Mucosa of descending colon (tissue), 3 donors: Measurements from ENCODE around the gene GFI1B. TPM values are rescaled to one million over a fixed set of nuclear protein-coding genes. Genes with fewer than 3 reads are reported as not detected.
"Not testable (repeated sequence)": the region's sequence is repeated elsewhere in the genome, so short reads cannot be mapped to it uniquely, and the experiment has no call there.

Source experiments
- ATAC-seq: fragments of 200-7000 bp; cut with Tn5 transposase; one replicate; pipeline ENCODE4 v1.9.1; 2020; ENCODE audit warnings: mild to moderate bottlenecking, moderate library complexity
- DNase-seq, 3 donors: peaks; one replicate each; pipeline ENCODE4 v3.0.0-alpha.2; 2020
- H3K36me3 ChIP-seq: fragments of 200-600 bp; one replicate; pipeline ENCODE4 v1.8.0; 2021; ENCODE audit warnings: low read depth, mild to moderate bottlenecking
- H3K4me1 ChIP-seq: fragments of 200-600 bp; one replicate; pipeline ENCODE4 v1.8.0; 2021; ENCODE audit warnings: low read depth, mild to moderate bottlenecking
- H3K4me3 ChIP-seq: fragments of 200-600 bp; one replicate; pipeline ENCODE4 v1.8.0; 2021; ENCODE audit warnings: mild to moderate bottlenecking
- H3K9me3 ChIP-seq: fragments of 200-600 bp; one replicate; pipeline ENCODE4 v1.8.0; 2021; ENCODE audit warnings: mild to moderate bottlenecking
- CTCF ChIP-seq: fragments of 200-600 bp; IDR thresholded peaks from one replicate; pipeline ENCODE4 v1.8.0; 2022; ENCODE audit warnings: antibody characterized with exemption, mild to moderate bottlenecking
- intact Hi-C, 2 donors: fragments of 100-400 bp; cut with DNase I in 1 of 2; cut with micrococcal nuclease in 1 of 2; formaldehyde crosslinking; loops; one replicate each; pipeline versions ENCODE4 v1.11.0 to v1.11.1; 2022; cut with DNase I, micrococcal nuclease
- microRNA-seq: library from miRNA; unstranded; fragments of <30 nt; microRNA quantifications from one replicate; pipeline ENCODE4, GENCODE V29; 2019
- total RNA-seq, 3 donors: library from RNA; stranded (reverse); fragmentation: NEBNext Ultra II Directional in 2 of 3; extraction: Animal tissue kit (Norgen Biotek cat#: 25700) in 2 of 3; gene quantifications; one replicate each; pipeline versions ENCODE4 v1.2.1 to v1.2.4, GENCODE V29; 2021 to 2023
- donor health status: DM: no; HTN: no; CAD: no; lungs with moderate emphysema.
- donor health status: DM: no; HTN: no; CAD: no.
- donor health status: DM: no; HTN: yes; CAD: no.

GFI1B gene
- total RNA-seq, 3 donors from 2014 or later = 1.4 to 2.6 (median 1.5) TPM

- intact Hi-C loops = loop anchor here in 1 of 2 donors (10.0 kb wide), 1 partner anchor 113 kb away; no protein-coding TSS in a partner anchor
- no peak for DNase-seq
- H3K9me3 ChIP-seq = no peaks in the 10 kb centered on the region
- TF ChIP-seq CTCF = no peak
- no peak overlapping the region for H3K4me3 ChIP-seq
- H3K36me3 ChIP-seq = no peaks in the 10 kb centered on the region
- H3K4me1 ChIP-seq = peaks cover 27% of the 10 kb centered on the region
- ATAC-seq = no peak
These were observed 53.7 kb downstream of the GFI1B start for GRCh38 chr9:133032171-133032570.

- Histone ChIP-seq H3K9me3 (no peaks in the 10 kb centered on the region), H3K36me3 (no peaks in the 10 kb centered on the region), H3K4me1 (peaks cover 16% of the 10 kb centered on the region), H3K4me3 (no peak overlapping the region)
- intact Hi-C loops = loop anchor here in 1 of 2 donors (10.0 kb wide), 1 partner anchor 109 kb away; no protein-coding TSS in a partner anchor
- TF ChIP-seq CTCF = no peak
- DNase-seq = no peak
- no peak for ATAC-seq
These were observed 57.2 kb downstream of the GFI1B start for GRCh38 chr9:133035669-133036068.

GRCh38 chr9:133037775-133038515 lies 59.5 kb downstream of the GFI1B start:
- Histone ChIP-seq H3K9me3 (no peaks in the 10 kb centered on the region), H3K36me3 (no peaks in the 10 kb centered on the region), H3K4me3 (no peak overlapping the region), H3K4me1 (no peaks in the 10 kb centered on the region)
- intact Hi-C loops = loop anchor here in 1 of 2 donors (10.0 kb wide), 1 partner anchor 107 kb away; no protein-coding TSS in a partner anchor
- no peak for ATAC-seq
- DNase-seq = peak in 1 of 3 donors; percentile 21
- no peak for TF ChIP-seq CTCF

- H3K36me3 ChIP-seq, intact Hi-C loops, ATAC-seq, H3K4me3 ChIP-seq, H3K9me3 ChIP-seq, H3K4me1 ChIP-seq: not testable (repeated sequence)
- DNase-seq = peak; percentile 50 to 67 (median 66)
- peak; percentile 45 for TF ChIP-seq CTCF
These were observed 62.5 kb downstream of the GFI1B start for GRCh38 chr9:133040892-133041479.

Small RNAs within 50 kb of the gene (microRNA-seq; reads per million reads assigned to microRNA genes)
- gene MIR548AW = 3.5 reads per million, percentile 16 among the genes with 10 or more reads in this experiment

Other genes with a start within 250 kb of the GFI1B start
- 1 to 10 TPM in 1 of 3 donors, under 1 TPM in 1, not detected in 1; 0.96 to 2.0 TPM for gene AK8, start 100.4 kb upstream of the GFI1B start, total RNA-seq
- 1 to 10 TPM; 1.6 to 6.9 (median 2.5) TPM for gene SPACA9, start 99.8 kb upstream of the GFI1B start, total RNA-seq
- gene TSC1, start 34.1 kb upstream of the GFI1B start, total RNA-seq = 10 to 100 TPM; 34.6 to 53.4 (median 52.3) TPM
- gene GTF3C5, start 52.3 kb downstream of the GFI1B start, total RNA-seq = 10 to 100 TPM; 45.8 to 53.6 (median 52.2) TPM
- 1 to 10 TPM in 2 of 3 donors, under 1 TPM in 1; 0.87 to 1.6 (median 1.4) TPM for gene CEL, start 83.3 kb downstream of the GFI1B start, total RNA-seq
- 10 to 100 TPM; 38.3 to 59.4 (median 44.2) TPM for gene RALGDS, start 142.5 kb downstream of the GFI1B start, total RNA-seq
- gene GBGT1, start 185.2 kb downstream of the GFI1B start, total RNA-seq = 10 to 100 TPM in 1 of 3 donors, 1 to 10 TPM in 2; 4.3 to 14.0 (median 8.6) TPM
- not detected for gene OBP2B, start 230.6 kb downstream of the GFI1B start, total RNA-seq